Endodermal cell (in vitro differentiated cells): ENCODE measurements around the gene GSDME. TPM values are rescaled to one million over a fixed set of nuclear protein-coding genes. Genes with fewer than 3 reads are reported as not detected.

Source experiments
- DNase-seq: peaks from one replicate; pipeline ENCODE4 v3.0.0-alpha.2; 2017
- H3K27ac ChIP-seq: 2 replicates; pipeline ENCODE4 v1.5.1; 2013; ENCODE audit warnings: mild to moderate bottlenecking, low read depth, low read length, moderate library complexity
- H3K27me3 ChIP-seq: 2 replicates; pipeline ENCODE4 v1.6.1; 2013; ENCODE audit warnings: mild to moderate bottlenecking, low read length, moderate library complexity; ENCODE audit not compliant: insufficient read depth, control insufficient read depth, poor library complexity, severe bottlenecking
- H3K36me3 ChIP-seq: 2 replicates; pipeline ENCODE4 v1.7.0; 2013; ENCODE audit warnings: mild to moderate bottlenecking, low read length, moderate library complexity; ENCODE audit not compliant: control insufficient read depth, insufficient read depth
- H3K4me1 ChIP-seq: one replicate; pipeline ENCODE4 v1.7.0; 2013; ENCODE audit warnings: low read length; ENCODE audit not compliant: control insufficient read depth, insufficient read depth
- H3K4me3 ChIP-seq: 2 replicates; pipeline ENCODE4 v1.5.1; 2013; ENCODE audit warnings: mild to moderate bottlenecking, low read length, moderate library complexity
- H3K9ac ChIP-seq: 2 replicates; pipeline ENCODE4 v1.6.1; 2013; ENCODE audit warnings: mild to moderate bottlenecking, low read length, moderate library complexity; ENCODE audit not compliant: poor library complexity, severe bottlenecking; ENCODE audit errors: extremely low read depth
- H3K9me3 ChIP-seq: 2 replicates; pipeline ENCODE4 v1.6.1; 2013; ENCODE audit warnings: mild to moderate bottlenecking, low read length, moderate library complexity; ENCODE audit not compliant: control insufficient read depth
- H3K27ac Mint-ChIP-seq: 2 replicates; pipeline ENCODE4 v1.8.0; 2020; ENCODE audit warnings: mixed read lengths
- H3K27me3 Mint-ChIP-seq: 2 replicates; pipeline ENCODE4 v1.8.0; 2021; ENCODE audit warnings: mild to moderate bottlenecking, mixed read lengths; ENCODE audit not compliant: insufficient read depth
- H3K36me3 Mint-ChIP-seq: 2 replicates; pipeline ENCODE4 v1.8.0; 2020; ENCODE audit warnings: low read depth, mixed read lengths
- H3K4me1 Mint-ChIP-seq: 2 replicates; pipeline ENCODE4 v1.8.0; 2020; ENCODE audit warnings: mixed read lengths
- H3K4me3 Mint-ChIP-seq: 2 replicates; pipeline ENCODE4 v1.8.0; 2020; ENCODE audit warnings: mild to moderate bottlenecking, moderate library complexity, mixed read lengths
- H3K9me3 Mint-ChIP-seq: 2 replicates; pipeline ENCODE4 v1.8.0; 2020; ENCODE audit warnings: mild to moderate bottlenecking, mixed read lengths
- CTCF ChIP-seq: fragments of 200-600 bp; sonication (generic); conservative IDR thresholded peaks from 2 replicates; pipeline ENCODE4 v1.5.0; 2021; ENCODE audit warnings: antibody characterized with exemption, mild to moderate bottlenecking
- WGBS, 2 experiments: methylation state at CpG; one replicate each; pipeline versions ENCODE4 v1.1.5 to v1.1.7; 2013; ENCODE audit warnings: missing lambda C conversion rate in 2 of 2, mixed read lengths in 1 of 2; ENCODE audit not compliant: insufficient coverage in 1 of 2, insufficient read length in 1 of 2; 5-methylcytosine and 5-hydroxymethylcytosine counted together
- long read RNA-seq, 4 experiments: library from polyadenylated mRNA in 2 of 4; library from RNA in 1 of 4; library from capped mRNA in 1 of 4; stranded (forward) in 3 of 4; unstranded in 1 of 4; transcript quantifications; one replicate each; pipeline ENCODE4 v2.0.0, GENCODE V29; 2020 to 2021; ENCODE audit warnings: inconsistent platforms in 1 of 4
- polyA plus RNA-seq, 2 experiments: library from polyadenylated mRNA; stranded (reverse); fragments of 50-300 nt; gene quantifications; one replicate each; pipeline ENCODE4 v1.2.3, GENCODE V29; 2013
- total RNA-seq, 2 donors: library from RNA; stranded (reverse); fragmentation: NEBNext Ultra II Directional in 1 of 2; extraction: Animal tissue kit (Norgen Biotek cat#: 25700) in 1 of 2; gene quantifications; 2 replicates in 1 of 2; 3 replicates in 1 of 2; pipeline ENCODE4 v1.2.1, GENCODE V29; 2021

The GSDME gene
- total RNA-seq, result 10 to 100 TPM in 1 of 2 donors, 1 to 10 TPM in 1; 8.9 to 17.9 TPM
- polyA plus RNA-seq (2013, experiment 1 of 2), result 12.9 TPM
- polyA plus RNA-seq (2013, experiment 2 of 2), result 11.6 TPM
- long read RNA-seq, experiment 1, partial matches to known transcripts, result 7 of 7 reads
- long read RNA-seq, experiment 1, other reads (novel, unspliced or antisense), result 0 of 7 reads
- long read RNA-seq, experiment 2, transcript GSDME-215 (10 exons, 2,250 nt), result major isoform, 21 of 34 reads
- long read RNA-seq, experiment 2, partial matches to known transcripts, result 3 of 34 reads
- long read RNA-seq, experiment 2, other reads (novel, unspliced or antisense), result 5 of 34 reads
- long read RNA-seq, experiment 3, transcript GSDME-215 (10 exons, 2,250 nt), result major isoform, 28 of 36 reads
- long read RNA-seq, experiment 3, partial matches to known transcripts, result 4 of 36 reads
- long read RNA-seq, experiment 3, other reads (novel, unspliced or antisense), result 3 of 36 reads
- long read RNA-seq, experiment 4, transcript GSDME-215 (10 exons, 2,250 nt), result major isoform, 13 of 32 reads
- long read RNA-seq, experiment 4, transcript GSDME-203 (9 exons, 1,997 nt), result minor isoform, 6 of 32 reads
- long read RNA-seq, experiment 4, partial matches to known transcripts, result 6 of 32 reads
- long read RNA-seq, experiment 4, other reads (novel, unspliced or antisense), result 7 of 32 reads

DNA sequence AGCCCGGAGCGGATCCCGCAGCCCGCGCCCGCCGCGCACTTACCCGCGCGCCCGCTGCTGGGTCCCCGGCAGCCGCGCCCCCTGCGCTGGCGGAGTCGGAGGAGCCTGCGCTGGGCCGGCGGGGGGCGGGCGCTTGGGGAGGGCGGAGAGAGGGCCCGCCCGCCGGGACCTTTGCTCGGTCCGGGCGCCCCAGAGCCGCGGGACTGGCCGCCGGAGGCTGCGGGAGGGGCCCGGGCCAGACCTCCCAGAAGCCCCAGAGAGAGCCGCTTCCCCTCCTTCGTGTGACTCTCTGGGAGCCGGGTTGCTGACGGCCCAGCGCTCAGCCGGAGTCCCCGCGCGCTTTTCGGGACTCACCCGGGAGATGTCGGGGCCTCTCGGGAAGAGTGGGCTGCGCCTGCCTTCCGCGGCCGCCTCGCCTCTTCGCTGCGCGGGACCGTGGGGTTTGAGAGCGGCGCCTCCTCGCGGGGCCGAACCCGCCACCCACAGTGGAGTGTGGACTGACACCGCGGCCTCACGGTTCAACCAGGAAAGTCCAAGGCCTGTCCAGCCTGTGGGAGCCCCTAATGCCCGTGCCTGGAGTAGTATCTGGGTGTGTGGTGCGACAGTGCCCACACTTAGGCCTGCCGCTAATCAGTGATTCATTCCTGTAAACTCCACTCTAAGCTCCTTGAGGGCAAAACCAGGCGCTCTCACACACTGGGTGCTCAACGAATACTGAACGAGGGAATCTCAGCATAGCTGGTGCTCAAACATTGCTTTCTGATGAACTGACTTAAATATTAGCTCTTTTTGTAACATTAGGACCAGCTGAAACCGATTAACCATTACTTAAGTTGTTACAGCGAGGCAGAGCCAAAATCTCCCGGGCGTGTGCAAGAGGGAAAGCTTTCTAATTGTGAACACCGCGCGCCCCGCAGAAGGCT, at the start of gene GSDME:
TSS of gene GSDME (minus strand) at position 112 of the 923 bp plus-strand sequence. CDS start 7,690 bp downstream, outside the sequence.
- TF ChIP-seq CTCF, result no peak
- Mint-ChIP-seq H3K4me3 (peak within 1 kb of the TSS; percentile 74), H3K4me1 (peaks cover 5% of the 10 kb centered on the region), H3K27ac (no peak within 1 kb of the TSS), H3K36me3 (no peaks in the 10 kb centered on the region), H3K27me3 (peaks cover 73% of the 10 kb centered on the region), H3K9me3 (no peaks in the 10 kb centered on the region)
- Histone ChIP-seq H3K4me1 (no peaks in the 10 kb centered on the region), H3K4me3 (peak within 1 kb of the TSS; percentile 81), H3K36me3 (no peaks in the 10 kb centered on the region), H3K27ac (no peak within 1 kb of the TSS), H3K9ac (peak within 1 kb of the TSS; percentile 35), H3K27me3 (peaks cover 55% of the 10 kb centered on the region), H3K9me3 (no peaks in the 10 kb centered on the region)
- 13 to 40% methylated on average over 27 to 81 of the region's 81 CpGs for WGBS, 2 experiments
- DNase-seq, result peak; percentile 86

- Mint-ChIP-seq H3K4me1 (no peaks in the 10 kb centered on the region), H3K36me3 (peaks cover 18% of the 10 kb centered on the region), H3K27me3 (no peaks in the 10 kb centered on the region), H3K4me3 (no peak overlapping the region), H3K9me3 (no peaks in the 10 kb centered on the region), H3K27ac (no peak overlapping the region)
- TF ChIP-seq CTCF, result no peak
- no peak overlapping the region for H3K9ac ChIP-seq
- H3K4me3 ChIP-seq, result no peak overlapping the region
- no peaks in the 10 kb centered on the region for H3K36me3 ChIP-seq
- no peaks in the 10 kb centered on the region for H3K27me3 ChIP-seq
- no peak for DNase-seq
- no peaks in the 10 kb centered on the region for H3K4me1 ChIP-seq
- H3K27ac ChIP-seq, result peak overlapping the region; percentile 51
- H3K9me3 ChIP-seq, result no peaks in the 10 kb centered on the region
- WGBS, 2 experiments, result 88 to 90% methylated on average over 3 to 5 of the region's 5 CpGs
Measured at GRCh38 chr7:24802300-24802699, 45.0 kb upstream of the GSDME start.

DNA sequence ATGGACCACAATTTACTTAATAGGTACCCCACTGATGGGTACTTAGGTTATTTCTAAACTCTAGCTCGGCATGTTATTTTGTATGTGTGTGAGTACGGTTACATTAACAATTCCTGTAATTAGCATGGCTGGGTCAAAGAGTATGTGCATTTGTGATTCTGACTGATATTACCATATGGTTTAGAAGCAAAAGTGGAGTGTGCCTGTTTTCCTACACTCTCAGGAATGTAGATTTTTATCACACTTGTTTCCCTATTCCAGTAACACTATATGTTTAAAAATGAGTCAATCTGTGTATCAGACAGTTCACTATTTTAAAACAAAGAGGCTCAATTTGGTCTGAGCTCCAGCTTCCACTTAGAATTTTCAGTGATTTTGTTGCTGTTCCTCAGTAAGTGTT, 44.6 kb upstream of the GSDME start:
- H3K4me3 Mint-ChIP-seq, result no peak overlapping the region
- 100% methylated on average over 2 of the region's 2 CpGs; no CpG with 5 or more reads in 1 of the 2 experiments for WGBS, 2 experiments
- H3K36me3 ChIP-seq, result no peaks in the 10 kb centered on the region

More for the DNA sequence above, 44.6 kb upstream of the GSDME start:
- Mint-ChIP-seq H3K27ac (no peak overlapping the region), H3K9me3 (no peaks in the 10 kb centered on the region), H3K27me3 (no peaks in the 10 kb centered on the region), H3K4me1 (no peaks in the 10 kb centered on the region), H3K36me3 (peaks cover 18% of the 10 kb centered on the region)
- Histone ChIP-seq H3K4me3 (no peak overlapping the region), H3K9ac (no peak overlapping the region), H3K4me1 (no peaks in the 10 kb centered on the region), H3K9me3 (no peaks in the 10 kb centered on the region), H3K27ac (peak overlapping the region; percentile 51), H3K27me3 (no peaks in the 10 kb centered on the region)
- DNase-seq, result no peak
- no peak for TF ChIP-seq CTCF
